Large intestine (tissue), 3 donors: Measurements from ENCODE around the gene NTHL1. TPM values are rescaled to one million over a fixed set of nuclear protein-coding genes. Genes with fewer than 3 reads are reported as not detected.

Source experiments
- DNase-seq, 2 donors: peaks; one replicate each; pipeline versions ENCODE4 v3.0.0 to v3.0.0-alpha.2; 2013
- H3K27ac ChIP-seq: one replicate; pipeline ENCODE4 v1.5.1; 2013; ENCODE audit warnings: low read length
- H3K27me3 ChIP-seq: 2 replicates; pipeline ENCODE4 v1.6.1; 2013; ENCODE audit warnings: low read length; ENCODE audit not compliant: control insufficient read depth, insufficient read depth
- H3K36me3 ChIP-seq: 2 replicates; pipeline ENCODE4 v1.6.1; 2013; ENCODE audit warnings: low read length; ENCODE audit not compliant: control insufficient read depth, insufficient read depth
- H3K4me1 ChIP-seq: one replicate; pipeline ENCODE4 v1.6.1; 2013; ENCODE audit warnings: low read length; ENCODE audit not compliant: control insufficient read depth, insufficient read depth
- H3K4me3 ChIP-seq: one replicate; pipeline ENCODE4 v1.5.1; 2013; ENCODE audit warnings: low read length
- H3K9me3 ChIP-seq: one replicate; pipeline ENCODE4 v1.6.1; 2013; ENCODE audit warnings: mild to moderate bottlenecking, low read depth, low read length, moderate library complexity; ENCODE audit not compliant: control insufficient read depth
- WGBS: methylation state at CpG from one replicate; pipeline ENCODE4 v1.1.5; 2013; ENCODE audit warnings: low lambda C conversion rate; ENCODE audit not compliant: insufficient coverage; 5-methylcytosine and 5-hydroxymethylcytosine counted together
- polyA plus RNA-seq: library from polyadenylated mRNA; unstranded; fragments of 120-200 nt; gene quantifications from one replicate; pipeline ENCODE4 v1.2.1, GENCODE V29; 2013

NTHL1 gene
- polyA plus RNA-seq, 1 donor = 15.6 TPM

DNA sequence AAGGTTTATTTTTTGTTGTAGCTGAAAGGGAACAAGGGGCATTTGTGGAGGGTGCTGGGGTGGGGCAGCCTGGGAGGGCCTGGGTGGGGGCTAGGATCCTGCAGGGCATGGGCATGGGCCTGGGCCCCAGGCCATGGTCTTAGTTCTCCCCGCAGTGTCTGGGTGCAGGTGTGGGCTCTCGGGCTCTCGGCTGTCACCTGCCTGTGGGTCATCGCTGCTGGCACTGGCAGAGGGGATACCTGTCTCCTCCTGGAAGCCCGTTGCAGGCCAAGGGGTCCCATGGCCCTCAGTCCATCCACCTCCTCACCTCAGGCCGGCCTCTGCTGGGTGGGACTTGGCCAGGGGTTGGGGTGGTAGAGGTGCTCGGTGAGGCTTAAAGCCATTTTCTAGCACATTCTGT lies 30.5 kb upstream of the NTHL1 start:
- Histone ChIP-seq H3K9me3 (peaks cover 4% of the 10 kb centered on the region), H3K27me3 (no peaks in the 10 kb centered on the region), H3K4me3 (no peak overlapping the region), H3K27ac (no peak overlapping the region), H3K36me3 (peaks cover 84% of the 10 kb centered on the region), H3K4me1 (peaks cover 15% of the 10 kb centered on the region)
- WGBS = no CpG with 5 or more reads among the region's 7 CpGs
- DNase-seq = no peak

DNA sequence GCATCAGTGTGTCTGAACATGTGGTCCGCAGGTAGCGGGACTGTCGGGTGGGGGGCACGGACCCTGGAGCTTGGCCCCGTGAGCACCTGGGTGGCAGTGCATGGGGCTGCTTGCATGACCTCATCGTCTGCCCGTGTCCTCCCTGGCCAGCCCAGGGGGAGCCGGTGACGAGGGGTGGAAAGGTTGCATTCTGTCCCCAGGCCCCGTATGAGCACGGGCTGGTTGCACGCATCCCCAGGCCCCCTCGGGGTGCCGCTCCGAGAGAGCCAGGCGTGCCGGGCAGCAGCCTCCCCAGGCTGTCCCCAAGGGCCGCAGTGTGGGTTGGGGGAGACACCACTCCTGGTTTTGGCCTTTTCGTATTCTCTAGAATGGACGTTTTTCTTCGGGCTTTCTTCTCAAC lies 30.1 kb upstream of the NTHL1 start:
- no CpG with 5 or more reads among the region's 21 CpGs for WGBS
- Histone ChIP-seq H3K9me3 (peaks cover 4% of the 10 kb centered on the region), H3K4me1 (peaks cover 12% of the 10 kb centered on the region), H3K4me3 (no peak overlapping the region), H3K27ac (no peak overlapping the region), H3K27me3 (no peaks in the 10 kb centered on the region), H3K36me3 (peaks cover 84% of the 10 kb centered on the region)
- DNase-seq = no peak

DNA sequence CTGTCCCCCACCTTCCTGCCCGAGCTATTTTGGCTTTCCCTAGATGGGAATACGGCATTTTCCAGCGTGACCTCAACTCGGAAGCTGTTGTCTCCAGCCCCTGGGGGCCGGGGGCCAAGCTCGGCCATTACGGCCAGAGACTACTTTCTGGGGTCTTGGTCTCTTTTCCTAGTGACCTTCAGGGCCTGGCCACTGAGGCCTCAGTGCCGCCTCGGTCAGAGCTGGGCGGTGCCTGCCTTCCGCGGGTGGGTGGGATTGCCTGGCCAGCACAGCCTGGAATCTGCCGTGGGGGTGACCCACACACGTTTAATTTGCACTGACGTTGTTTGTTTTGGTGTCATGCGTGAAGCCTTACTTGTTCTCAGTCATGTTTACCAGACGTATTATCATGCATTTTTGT lies 29.4 kb upstream of the NTHL1 start:
- peaks cover 5% of the 10 kb centered on the region for H3K4me1 ChIP-seq
- peaks cover 84% of the 10 kb centered on the region for H3K36me3 ChIP-seq
- 93% methylated on average over 3 of the region's 17 CpGs for WGBS
- no peak for DNase-seq
- H3K9me3 ChIP-seq = peaks cover 4% of the 10 kb centered on the region
- H3K27ac ChIP-seq = no peak overlapping the region
- no peak overlapping the region for H3K4me3 ChIP-seq
- no peaks in the 10 kb centered on the region for H3K27me3 ChIP-seq

DNA sequence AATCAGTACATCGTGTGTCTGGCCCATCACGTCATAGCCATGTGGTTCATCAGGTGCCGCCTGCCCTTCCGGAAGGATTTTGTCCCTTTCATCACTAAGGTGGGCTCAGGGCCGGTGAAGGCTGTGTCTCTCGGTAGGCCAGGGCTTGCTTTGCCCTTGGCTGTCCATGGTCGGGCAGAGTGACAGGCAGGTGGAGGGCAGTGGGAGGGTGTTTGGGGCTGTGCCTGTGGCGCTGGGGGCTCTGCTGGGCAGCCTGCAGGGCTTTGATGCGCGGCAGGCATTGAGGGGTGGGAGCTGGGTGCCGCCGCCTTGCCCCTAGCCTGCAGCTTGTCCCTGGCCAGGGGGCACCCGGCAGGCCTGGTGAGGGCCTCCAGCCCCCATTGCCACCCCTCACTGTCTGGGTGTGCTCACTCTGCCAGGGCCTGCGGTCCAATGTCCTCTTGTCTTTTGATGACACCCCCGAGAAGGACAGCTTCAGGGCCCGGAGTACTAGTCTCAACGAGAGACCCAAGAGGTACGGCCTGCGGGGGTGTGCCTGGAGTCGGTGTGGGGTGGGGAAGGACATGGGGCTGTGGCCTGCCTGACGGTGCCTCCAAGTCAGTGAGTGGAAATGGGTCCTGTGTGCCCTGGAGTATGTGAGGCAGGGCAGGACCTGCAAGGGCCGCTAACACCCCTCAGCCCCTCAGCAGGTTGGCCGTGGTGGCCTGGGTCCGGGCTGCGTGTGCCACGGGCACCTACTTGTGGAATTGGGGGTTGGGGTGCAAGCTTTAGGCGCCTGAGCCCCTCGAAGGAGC lies 28.6 kb upstream of the NTHL1 start:
- DNase-seq = no peak
- no CpG with 5 or more reads among the region's 28 CpGs for WGBS
- H3K36me3 ChIP-seq = peaks cover 84% of the 10 kb centered on the region

DNA sequence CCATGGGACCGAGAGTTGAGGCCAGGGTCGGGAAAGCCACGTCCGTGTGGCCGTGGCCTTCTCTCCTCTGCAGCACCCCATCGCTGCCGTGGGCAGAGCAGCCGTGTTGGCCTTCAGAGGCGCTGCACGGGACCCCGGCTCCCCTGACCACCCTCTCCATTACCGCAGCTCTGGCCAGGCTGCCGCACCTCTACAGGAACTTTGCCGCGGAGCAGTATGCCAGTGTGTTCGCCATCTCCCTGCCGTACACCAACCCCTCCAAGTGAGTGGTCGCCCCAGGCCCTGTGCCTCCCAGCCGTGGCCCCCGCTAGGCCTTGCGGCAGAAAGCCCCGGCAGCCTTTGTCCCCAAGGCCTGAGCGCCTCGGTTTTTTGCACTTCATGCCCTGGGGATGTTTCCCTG lies 28.0 kb upstream of the NTHL1 start:
- Histone ChIP-seq H3K9me3 (peaks cover 4% of the 10 kb centered on the region), H3K4me3 (no peak overlapping the region), H3K27me3 (no peaks in the 10 kb centered on the region), H3K27ac (no peak overlapping the region), H3K4me1 (no peaks in the 10 kb centered on the region), H3K36me3 (peaks cover 82% of the 10 kb centered on the region)
- WGBS = no CpG with 5 or more reads among the region's 24 CpGs
- no peak for DNase-seq

More for the DNA sequence above, 28.6 kb upstream of the NTHL1 start:
- Histone ChIP-seq H3K4me1 (no peaks in the 10 kb centered on the region), H3K27ac (no peak overlapping the region), H3K9me3 (peaks cover 4% of the 10 kb centered on the region), H3K4me3 (no peak overlapping the region), H3K27me3 (no peaks in the 10 kb centered on the region)

DNA sequence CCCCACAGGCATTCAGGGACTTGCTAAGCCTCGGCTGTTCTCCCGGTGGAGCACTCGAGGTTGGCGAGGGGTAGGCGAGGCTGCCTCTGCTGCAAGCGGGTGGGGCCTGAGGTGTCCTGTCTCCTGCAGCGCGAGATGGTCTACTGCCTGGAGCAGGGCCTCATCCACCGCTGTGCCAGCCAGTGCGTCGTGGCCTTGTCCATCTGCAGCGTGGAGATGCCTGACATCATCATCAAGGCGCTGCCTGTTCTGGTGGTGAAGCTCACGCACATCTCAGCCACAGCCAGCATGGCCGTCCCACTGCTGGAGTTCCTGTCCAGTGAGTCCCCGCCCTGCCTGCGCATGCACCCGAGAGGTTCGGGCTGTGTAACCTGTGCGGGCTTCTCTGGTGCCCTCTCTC lies 26.4 kb upstream of the NTHL1 start:
- H3K27ac ChIP-seq = no peak overlapping the region
- no CpG with 5 or more reads among the region's 20 CpGs for WGBS
- H3K4me1 ChIP-seq = no peaks in the 10 kb centered on the region
- DNase-seq = no peak
- H3K27me3 ChIP-seq = no peaks in the 10 kb centered on the region
- H3K4me3 ChIP-seq = no peak overlapping the region
- no peaks in the 10 kb centered on the region for H3K9me3 ChIP-seq
- peaks cover 79% of the 10 kb centered on the region for H3K36me3 ChIP-seq

DNA sequence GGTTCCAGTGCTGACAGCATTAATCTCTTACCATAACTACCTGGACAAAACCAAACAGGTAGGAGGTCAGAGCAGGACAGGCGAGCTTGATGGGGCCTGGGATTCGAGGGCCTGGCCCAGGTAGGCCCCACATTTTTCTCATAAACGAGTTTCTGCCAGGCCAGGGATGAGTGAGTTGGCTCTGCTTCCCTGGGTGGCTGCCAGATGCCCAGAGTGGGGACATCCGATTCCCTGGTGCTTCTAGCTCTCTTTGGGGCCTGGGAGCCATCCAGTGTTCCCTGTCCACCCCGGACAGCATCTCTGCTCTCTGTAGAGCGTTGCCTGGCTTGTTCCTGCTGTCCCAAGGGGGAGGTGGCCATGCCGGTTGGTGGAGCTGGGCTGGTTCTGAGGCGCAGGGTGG lies 25.3 kb upstream of the NTHL1 start:
- DNase-seq = no peak
- Histone ChIP-seq H3K27ac (no peak overlapping the region), H3K27me3 (no peaks in the 10 kb centered on the region), H3K9me3 (no peaks in the 10 kb centered on the region), H3K36me3 (peaks cover 79% of the 10 kb centered on the region), H3K4me1 (no peaks in the 10 kb centered on the region), H3K4me3 (no peak overlapping the region)
- WGBS = no CpG with 5 or more reads among the region's 8 CpGs

DNA sequence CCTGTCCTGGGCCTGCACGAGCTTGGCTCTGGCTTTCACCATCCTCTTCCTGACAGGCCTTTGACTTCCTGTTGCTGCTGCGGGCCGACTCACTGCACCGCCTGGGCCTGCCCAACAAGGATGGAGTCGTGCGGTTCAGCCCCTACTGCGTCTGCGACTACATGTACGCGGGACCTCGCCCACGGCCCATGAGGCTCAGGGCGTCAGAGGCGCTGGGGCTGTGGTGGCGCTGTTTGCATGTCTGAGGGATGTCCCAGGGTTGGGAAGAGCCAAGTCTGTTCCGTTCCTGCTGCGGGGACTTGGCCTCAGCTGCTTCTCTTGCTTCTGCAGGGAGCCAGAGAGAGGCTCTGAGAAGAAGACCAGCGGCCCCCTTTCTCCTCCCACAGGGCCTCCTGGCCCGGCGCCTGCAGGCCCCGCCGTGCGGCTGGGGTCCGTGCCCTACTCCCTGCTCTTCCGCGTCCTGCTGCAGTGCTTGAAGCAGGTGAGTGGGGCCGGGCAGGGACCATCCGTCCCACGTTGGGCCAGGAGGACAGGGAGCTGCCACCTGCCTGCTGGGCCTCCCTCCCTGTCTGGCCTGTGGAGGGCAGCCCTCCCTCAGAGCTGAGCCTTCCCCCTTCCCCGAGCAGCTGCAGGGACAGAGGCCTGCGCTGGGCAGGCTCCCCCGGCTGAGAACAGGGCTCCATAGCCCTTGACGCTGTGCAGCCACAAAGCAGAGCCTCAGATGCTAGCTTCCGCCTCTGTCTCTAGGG lies 24.0 kb upstream of the NTHL1 start:
- Histone ChIP-seq H3K4me1 (no peaks in the 10 kb centered on the region), H3K4me3 (no peak overlapping the region), H3K27me3 (no peaks in the 10 kb centered on the region), H3K27ac (no peak overlapping the region), H3K9me3 (no peaks in the 10 kb centered on the region), H3K36me3 (peaks cover 79% of the 10 kb centered on the region)
- no CpG with 5 or more reads among the region's 34 CpGs for WGBS
- no peak for DNase-seq

DNA sequence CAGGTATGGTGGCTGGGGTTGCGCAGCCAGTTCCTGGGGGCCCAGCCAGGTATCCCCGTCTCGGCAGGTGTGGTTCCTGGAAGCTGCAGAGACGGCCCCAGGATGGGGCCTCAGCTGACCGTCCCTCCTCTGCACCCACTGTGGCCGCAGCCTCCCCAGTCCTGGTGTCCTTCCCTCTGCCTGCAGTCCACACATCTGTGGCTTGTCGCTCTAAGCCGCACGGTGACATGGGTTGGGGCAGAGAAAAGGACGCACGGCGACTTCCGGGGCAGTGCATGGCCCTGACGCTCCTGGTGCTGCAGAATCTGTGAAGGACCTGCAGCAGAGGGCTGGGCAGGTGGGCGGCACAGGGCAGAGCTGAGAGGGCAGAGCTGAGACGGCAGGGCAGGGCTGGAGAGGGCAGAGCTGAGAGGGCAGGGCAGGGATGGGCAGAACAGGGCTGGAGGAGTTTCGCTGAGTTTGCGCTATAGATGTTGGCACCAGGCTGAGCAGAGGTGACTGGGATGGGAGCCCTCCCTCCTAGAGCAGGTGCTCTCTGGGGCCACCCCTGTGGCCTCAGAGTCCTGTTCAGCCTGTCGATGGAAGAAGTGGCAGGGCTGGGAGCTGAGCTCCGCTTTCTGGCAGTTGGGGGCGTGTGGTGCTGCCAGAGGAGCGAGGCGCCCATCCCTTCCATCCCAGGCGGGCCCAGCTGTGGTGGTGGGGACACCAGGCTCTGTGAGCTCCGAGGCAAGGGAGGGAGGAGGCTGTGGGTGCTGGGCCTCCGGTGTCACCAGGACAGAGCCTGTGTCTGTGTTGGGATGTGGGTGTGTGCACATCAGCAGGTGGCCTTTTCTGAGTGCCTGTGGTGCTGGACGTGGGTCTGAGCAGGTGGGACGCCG lies 23.2 kb upstream of the NTHL1 start:
- H3K9me3 ChIP-seq = no peaks in the 10 kb centered on the region
- H3K27me3 ChIP-seq = no peaks in the 10 kb centered on the region
- no peak overlapping the region for H3K4me3 ChIP-seq
- H3K36me3 ChIP-seq = peaks cover 79% of the 10 kb centered on the region
- H3K4me1 ChIP-seq = no peaks in the 10 kb centered on the region
- no CpG with 5 or more reads among the region's 29 CpGs for WGBS
- no peak for DNase-seq
- no peak overlapping the region for H3K27ac ChIP-seq

DNA sequence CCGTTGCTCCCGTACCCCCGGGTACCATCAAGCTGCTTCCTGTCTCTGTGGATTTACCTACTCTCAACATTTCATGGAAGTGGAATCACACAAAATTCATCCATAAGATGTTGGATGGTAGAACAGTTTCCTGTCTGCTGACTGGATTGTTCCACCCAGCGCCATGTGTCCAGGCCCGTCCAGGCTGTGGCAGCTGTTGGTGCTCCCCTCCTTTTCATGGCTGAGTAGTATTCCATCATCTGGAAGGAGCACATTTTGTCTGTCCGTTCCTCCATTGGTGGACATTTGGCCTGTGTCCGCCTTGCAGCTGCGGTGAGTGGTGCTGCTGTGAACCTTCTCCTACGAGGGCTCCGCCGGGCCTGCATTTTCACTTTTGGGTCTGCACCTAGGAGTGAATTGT lies 18.5 kb upstream of the NTHL1 start:
- Histone ChIP-seq H3K9me3 (no peaks in the 10 kb centered on the region), H3K27ac (no peak overlapping the region), H3K27me3 (no peaks in the 10 kb centered on the region), H3K36me3 (peaks cover 77% of the 10 kb centered on the region), H3K4me3 (no peak overlapping the region), H3K4me1 (no peaks in the 10 kb centered on the region)
- DNase-seq = no peak
- no CpG with 5 or more reads among the region's 11 CpGs for WGBS
